Measurements from ENCODE around the gene TCHP.
A peak's percentile ranks its signal among the peaks of the same experiment; 100 is the strongest.
"Not testable (repeated sequence)": the region's sequence is repeated elsewhere in the genome, so short reads cannot be mapped to it uniquely, and the experiment has no call there.

Gene TCHP

GRCh38 chr12:109910969-109911348 lies 10.9 kb downstream of the TCHP start:
- DNase-seq, result peak; percentile 39

GRCh38 chr12:109912855-109913321 lies 12.8 kb downstream of the TCHP start:
- no peak for DNase-seq

GRCh38 chr12:109914461-109914860 lies 14.4 kb downstream of the TCHP start:
- DNase-seq, result no peak

- DNase-seq, result no peak
Observed at GRCh38 chr12:109915171-109916040, 15.3 kb downstream of the TCHP start.

GRCh38 chr12:109916045-109916444 lies 16.0 kb downstream of the TCHP start:
- DNase-seq, result no peak

GRCh38 chr12:109919456-109919855 lies 19.4 kb downstream of the TCHP start:
- no peak for DNase-seq

- DNase-seq, result no peak
Observed at GRCh38 chr12:109920261-109920780, 20.2 kb downstream of the TCHP start.

- no peak for DNase-seq
Observed at GRCh38 chr12:109921982-109922381, 21.9 kb downstream of the TCHP start.

- DNase-seq, result no peak
Observed at GRCh38 chr12:109923038-109923437, 23.0 kb downstream of the TCHP start.

GRCh38 chr12:109923481-109924245 lies 23.6 kb downstream of the TCHP start:
- DNase-seq, result no peak

- DNase-seq, result no peak
Observed at GRCh38 chr12:109925185-109925840, 25.2 kb downstream of the TCHP start.

GRCh38 chr12:109926016-109926415 lies 25.9 kb downstream of the TCHP start:
- DNase-seq, result no peak

GRCh38 chr12:109926488-109927210 lies 26.6 kb downstream of the TCHP start:
- no peak for DNase-seq

GRCh38 chr12:109927622-109928021 lies 27.5 kb downstream of the TCHP start:
- DNase-seq, result peak; percentile 58

- DNase-seq, result no peak
Observed at GRCh38 chr12:109928058-109928656, 28.1 kb downstream of the TCHP start.

GRCh38 chr12:109929326-109929725 lies 29.3 kb downstream of the TCHP start:
- DNase-seq, result not testable (repeated sequence)

- DNase-seq, result no peak
Observed at GRCh38 chr12:109930028-109930800, 30.1 kb downstream of the TCHP start.

GRCh38 chr12:109931143-109931542 lies 31.1 kb downstream of the TCHP start:
- no peak for DNase-seq

- no peak for DNase-seq
Observed at GRCh38 chr12:109932878-109933503, 32.9 kb downstream of the TCHP start.

- DNase-seq, result peak; percentile 22
Observed at GRCh38 chr12:109934026-109934425, 34.0 kb downstream of the TCHP start.

GRCh38 chr12:109937371-109937770 lies 37.3 kb downstream of the TCHP start:
- no peak for DNase-seq
